Left forelimb (tissue), 1 donor: Measurements from ENCODE around the gene SUPT6H.
"Not testable (repeated sequence)": the region's sequence is repeated elsewhere in the genome, so short reads cannot be mapped to it uniquely, and the experiment has no call there.

ENCODE experiments used
- DNase-seq: peaks from one replicate; pipeline ENCODE4 v3.0.0-alpha.2; 2018; ENCODE audit warnings: low spot score

The SUPT6H gene

GRCh38 chr17:28719021-28719433 is 57.0 kb downstream of the SUPT6H start:
- no peak for DNase-seq

GRCh38 chr17:28720247-28720996 is 58.4 kb downstream of the SUPT6H start:
- no peak for DNase-seq

- DNase-seq: not testable (repeated sequence)
Observed at GRCh38 chr17:28720997-28721329, 59.0 kb downstream of the SUPT6H start.

GRCh38 chr17:28722417-28723158 is 60.6 kb downstream of the SUPT6H start:
- no peak for DNase-seq

- DNase-seq: no peak
Observed at GRCh38 chr17:28723159-28723835, 61.3 kb downstream of the SUPT6H start.

GRCh38 chr17:28723836-28724499 is 62.0 kb downstream of the SUPT6H start:
- not testable (repeated sequence) for DNase-seq

- DNase-seq: no peak
Observed at GRCh38 chr17:28724500-28725165, 62.6 kb downstream of the SUPT6H start.

- no peak for DNase-seq
Observed at GRCh38 chr17:28725166-28725659, 63.2 kb downstream of the SUPT6H start.

- peak; percentile 84 for DNase-seq
Observed at GRCh38 chr17:28725660-28726225, 63.7 kb downstream of the SUPT6H start.

- no peak for DNase-seq
Observed at GRCh38 chr17:28726226-28726626, 64.2 kb downstream of the SUPT6H start, which contains the start of gene TLCD1. Gene TLCD1, minus strand, starts transcription at chr17:28726233. Its CDS starts 136 bp downstream, at chr17:28726097.

GRCh38 chr17:28726627-28727491 is 64.9 kb downstream of the SUPT6H start:
- DNase-seq: peak; percentile 98

- peak; percentile 97 for DNase-seq
Observed at GRCh38 chr17:28728364-28729200, 66.6 kb downstream of the SUPT6H start, which contains the start of gene NEK8. Gene NEK8, plus strand, starts transcription at chr17:28728788. Its CDS starts 26 bp downstream, at chr17:28728814.

GRCh38 chr17:28729950-28730330 is 67.9 kb downstream of the SUPT6H start:
- DNase-seq: no peak

- DNase-seq: no peak
Observed at GRCh38 chr17:28733346-28733745, 71.3 kb downstream of the SUPT6H start.

- DNase-seq: no peak
Observed at GRCh38 chr17:28734712-28735241, 72.8 kb downstream of the SUPT6H start.

GRCh38 chr17:28735242-28735722 is 73.3 kb downstream of the SUPT6H start:
- DNase-seq: no peak

- not testable (repeated sequence) for DNase-seq
Observed at GRCh38 chr17:28735913-28736769, 74.1 kb downstream of the SUPT6H start.

- DNase-seq: no peak
Observed at GRCh38 chr17:28737316-28737715, 75.3 kb downstream of the SUPT6H start.
